NT2/D1 (cell line): ENCODE data around the gene COPS2.

Experiments used
- DNase-seq: peaks from one replicate; pipeline ENCODE4 v3.0.0-alpha.2; 2011; ENCODE audit warnings: low read depth, low spot score
- H3K27me3 ChIP-seq: 2 replicates; pipeline ENCODE4 v1.6.0; 2011; ENCODE audit warnings: mild to moderate bottlenecking; ENCODE audit not compliant: insufficient read length, insufficient read depth
- H3K36me3 ChIP-seq: 2 replicates; pipeline ENCODE4 v1.6.1; 2011; ENCODE audit warnings: mild to moderate bottlenecking, low read length, mixed read lengths; ENCODE audit not compliant: insufficient read depth, insufficient read length
- H3K4me1 ChIP-seq: 2 replicates; pipeline ENCODE4 v1.5.1; 2011; ENCODE audit not compliant: insufficient read depth, insufficient read length
- H3K4me3 ChIP-seq: 2 replicates; pipeline ENCODE4 v1.5.1; 2011; ENCODE audit warnings: low read depth; ENCODE audit not compliant: insufficient read length
- H3K9ac ChIP-seq: 2 replicates; pipeline ENCODE4 v1.6.0; 2011; ENCODE audit warnings: low read depth; ENCODE audit not compliant: insufficient read length
- H3K9me3 ChIP-seq: 2 replicates; pipeline ENCODE4 v1.5.1; 2011; ENCODE audit warnings: mild to moderate bottlenecking, low read length; ENCODE audit not compliant: insufficient read depth
- SUZ12 ChIP-seq: IDR thresholded peaks from 2 replicates; pipeline ENCODE4 v1.6.1; 2011; ENCODE audit not compliant: insufficient read length, insufficient read depth; ENCODE audit errors: extremely low read depth
- YY1 ChIP-seq: IDR thresholded peaks from 2 replicates; pipeline ENCODE4 v1.6.1; 2011; ENCODE audit not compliant: insufficient read length, insufficient read depth
- ZNF274 ChIP-seq: IDR thresholded peaks from 2 replicates; pipeline ENCODE4 v1.6.1; 2011; ENCODE audit warnings: mild to moderate bottlenecking, low read depth, low read length

The COPS2 gene

GRCh38 chr15:49137861-49138260 lies 17.5 kb downstream of the COPS2 start:
- H3K9ac ChIP-seq, result no peak overlapping the region
- TF ChIP-seq YY1, result no peak
- no peak for TF ChIP-seq ZNF274
- no peak for TF ChIP-seq SUZ12
- H3K4me1 ChIP-seq, result no peaks in the 10 kb centered on the region
- no peak overlapping the region for H3K4me3 ChIP-seq
- peaks cover 82% of the 10 kb centered on the region for H3K36me3 ChIP-seq
- no peaks in the 10 kb centered on the region for H3K27me3 ChIP-seq
- no peaks in the 10 kb centered on the region for H3K9me3 ChIP-seq
- DNase-seq, result no peak

- Histone ChIP-seq H3K4me3 (no peak overlapping the region), H3K9ac (no peak overlapping the region), H3K9me3 (no peaks in the 10 kb centered on the region), H3K4me1 (no peaks in the 10 kb centered on the region), H3K27me3 (no peaks in the 10 kb centered on the region), H3K36me3 (peaks cover 82% of the 10 kb centered on the region)
- TF ChIP-seq YY1 (no peak), SUZ12 (no peak), ZNF274 (no peak)
- no peak for DNase-seq
These were observed 19.5 kb downstream of the COPS2 start for GRCh38 chr15:49135911-49136310.

GRCh38 chr15:49135342-49135857 lies 20.0 kb downstream of the COPS2 start:
- peaks cover 82% of the 10 kb centered on the region for H3K36me3 ChIP-seq
- no peak overlapping the region for H3K9ac ChIP-seq
- no peak overlapping the region for H3K4me3 ChIP-seq
- H3K9me3 ChIP-seq, result no peaks in the 10 kb centered on the region
- TF ChIP-seq ZNF274, result no peak
- no peak for TF ChIP-seq YY1
- no peak for TF ChIP-seq SUZ12
- DNase-seq, result no peak
- no peaks in the 10 kb centered on the region for H3K4me1 ChIP-seq
- no peaks in the 10 kb centered on the region for H3K27me3 ChIP-seq

- Histone ChIP-seq H3K36me3 (peaks cover 81% of the 10 kb centered on the region), H3K9ac (no peak overlapping the region)
- DNase-seq, result no peak
These were observed 20.6 kb downstream of the COPS2 start for GRCh38 chr15:49134683-49135341.

GRCh38 chr15:49131403-49131802 lies 24.0 kb downstream of the COPS2 start:
- Histone ChIP-seq H3K36me3 (peaks cover 79% of the 10 kb centered on the region), H3K27me3 (no peaks in the 10 kb centered on the region), H3K4me3 (no peak overlapping the region), H3K9ac (no peak overlapping the region), H3K9me3 (no peaks in the 10 kb centered on the region), H3K4me1 (no peaks in the 10 kb centered on the region)
- no peak for DNase-seq
- TF ChIP-seq SUZ12 (no peak), YY1 (no peak), ZNF274 (no peak)

More at GRCh38 chr15:49134683-49135341, 20.6 kb downstream of the COPS2 start:
- no peaks in the 10 kb centered on the region for H3K9me3 ChIP-seq
- H3K4me1 ChIP-seq, result no peaks in the 10 kb centered on the region
- TF ChIP-seq YY1, result no peak
- TF ChIP-seq ZNF274, result no peak
- TF ChIP-seq SUZ12, result no peak
- H3K27me3 ChIP-seq, result no peaks in the 10 kb centered on the region
- H3K4me3 ChIP-seq, result no peak overlapping the region

GRCh38 chr15:49124371-49124770 lies 31.0 kb downstream of the COPS2 start:
- Histone ChIP-seq H3K4me3 (no peak overlapping the region), H3K9me3 (no peaks in the 10 kb centered on the region), H3K9ac (no peak overlapping the region), H3K27me3 (no peaks in the 10 kb centered on the region), H3K4me1 (no peaks in the 10 kb centered on the region), H3K36me3 (peaks cover 20% of the 10 kb centered on the region)
- no peak for TF ChIP-seq YY1
- TF ChIP-seq SUZ12, result no peak
- TF ChIP-seq ZNF274, result no peak
- no peak for DNase-seq

GRCh38 chr15:49122541-49123062 lies 32.8 kb downstream of the COPS2 start:
- no peaks in the 10 kb centered on the region for H3K27me3 ChIP-seq
- H3K4me3 ChIP-seq, result no peak overlapping the region
- H3K4me1 ChIP-seq, result no peaks in the 10 kb centered on the region
- H3K36me3 ChIP-seq, result peaks cover 5% of the 10 kb centered on the region
- TF ChIP-seq ZNF274 (no peak), SUZ12 (no peak), YY1 (no peak)
- no peak overlapping the region for H3K9ac ChIP-seq
- no peaks in the 10 kb centered on the region for H3K9me3 ChIP-seq
- DNase-seq, result no peak
